Keratinocyte (primary cell): ENCODE results near the gene FBN2.

Source experiments
- EZH2 ChIP-seq: IDR thresholded peaks from one replicate; pipeline ENCODE4 v1.6.1; 2012; ENCODE audit warnings: inconsistent platforms, mild to moderate bottlenecking, low read length, moderate library complexity
- TF ChIP-seq, protein P1 (sequence below), 3 experiments: IDR thresholded peaks in 1 of 3; conservative IDR thresholded peaks in 1 of 3; optimal IDR thresholded peaks in 1 of 3; 2 replicates in 2 of 3; 3 replicates in 1 of 3; pipeline versions ENCODE3 to v1.5.1; 2011; ENCODE audit warnings: low read length in 3 of 3, mild to moderate bottlenecking in 3 of 3, moderate library complexity in 2 of 3, control low read depth in 1 of 3, inconsistent platforms in 1 of 3; ENCODE audit not compliant: insufficient read depth in 2 of 3; ENCODE audit errors: extremely low read depth in 1 of 3

GRCh38 chr5:128341056-128341455 is 197.0 kb downstream of the FBN2 start:
- TF ChIP-seq, protein P1, sequence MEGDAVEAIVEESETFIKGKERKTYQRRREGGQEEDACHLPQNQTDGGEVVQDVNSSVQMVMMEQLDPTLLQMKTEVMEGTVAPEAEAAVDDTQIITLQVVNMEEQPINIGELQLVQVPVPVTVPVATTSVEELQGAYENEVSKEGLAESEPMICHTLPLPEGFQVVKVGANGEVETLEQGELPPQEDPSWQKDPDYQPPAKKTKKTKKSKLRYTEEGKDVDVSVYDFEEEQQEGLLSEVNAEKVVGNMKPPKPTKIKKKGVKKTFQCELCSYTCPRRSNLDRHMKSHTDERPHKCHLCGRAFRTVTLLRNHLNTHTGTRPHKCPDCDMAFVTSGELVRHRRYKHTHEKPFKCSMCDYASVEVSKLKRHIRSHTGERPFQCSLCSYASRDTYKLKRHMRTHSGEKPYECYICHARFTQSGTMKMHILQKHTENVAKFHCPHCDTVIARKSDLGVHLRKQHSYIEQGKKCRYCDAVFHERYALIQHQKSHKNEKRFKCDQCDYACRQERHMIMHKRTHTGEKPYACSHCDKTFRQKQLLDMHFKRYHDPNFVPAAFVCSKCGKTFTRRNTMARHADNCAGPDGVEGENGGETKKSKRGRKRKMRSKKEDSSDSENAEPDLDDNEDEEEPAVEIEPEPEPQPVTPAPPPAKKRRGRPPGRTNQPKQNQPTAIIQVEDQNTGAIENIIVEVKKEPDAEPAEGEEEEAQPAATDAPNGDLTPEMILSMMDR (optimal IDR thresholded peaks at IDR 0.05 in 1 of 3, IDR thresholded peaks at IDR 0.05 in 1 of 3, conservative IDR thresholded peaks at IDR 0.05 in 1 of 3; ENCODE audit: extremely low read depth in 1 of 3, insufficient read depth in 2 of 3, low read length in 3 of 3), result no peak
- TF ChIP-seq EZH2, result no peak
